GM12872 (cell line): ENCODE measurements around the gene RALGPS1.

ENCODE experiments used
- TF ChIP-seq, protein P1 (sequence below): IDR thresholded peaks from 3 replicates; pipeline ENCODE4 v1.5.1; 2011; ENCODE audit warnings: low read depth, mild to moderate bottlenecking, low read length, moderate library complexity; ENCODE audit not compliant: insufficient read depth

The RALGPS1 gene

DNA sequence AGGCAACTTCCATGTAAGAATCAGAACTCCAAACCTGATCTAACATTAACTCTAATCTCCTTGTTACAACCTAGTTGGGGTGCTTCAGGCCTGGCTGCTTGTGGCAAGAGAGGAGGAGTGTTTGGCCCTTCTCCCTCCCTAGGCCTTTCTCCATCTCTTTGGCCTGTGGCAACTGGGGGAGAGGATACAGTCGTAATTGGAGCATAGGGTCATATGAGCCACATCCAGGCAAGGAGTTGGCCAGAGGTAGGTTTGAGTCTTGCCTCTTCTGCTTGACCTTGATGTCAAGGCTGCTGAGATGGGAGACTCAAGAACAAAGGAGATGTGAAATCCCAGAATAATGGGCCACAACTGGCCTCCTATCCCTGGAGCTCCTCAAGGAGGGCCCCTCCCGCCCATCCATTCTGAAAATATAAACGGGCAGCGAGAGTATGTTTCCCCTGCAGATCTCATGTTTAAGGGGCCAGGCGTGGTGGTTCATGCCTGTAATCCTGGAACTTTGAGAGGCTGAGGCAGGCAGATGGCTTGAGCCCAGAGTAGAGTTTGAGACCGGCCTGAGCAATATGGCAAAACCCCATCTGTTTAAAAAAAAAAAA is 267.1 kb downstream of the RALGPS1 start:
- TF ChIP-seq, protein P1, sequence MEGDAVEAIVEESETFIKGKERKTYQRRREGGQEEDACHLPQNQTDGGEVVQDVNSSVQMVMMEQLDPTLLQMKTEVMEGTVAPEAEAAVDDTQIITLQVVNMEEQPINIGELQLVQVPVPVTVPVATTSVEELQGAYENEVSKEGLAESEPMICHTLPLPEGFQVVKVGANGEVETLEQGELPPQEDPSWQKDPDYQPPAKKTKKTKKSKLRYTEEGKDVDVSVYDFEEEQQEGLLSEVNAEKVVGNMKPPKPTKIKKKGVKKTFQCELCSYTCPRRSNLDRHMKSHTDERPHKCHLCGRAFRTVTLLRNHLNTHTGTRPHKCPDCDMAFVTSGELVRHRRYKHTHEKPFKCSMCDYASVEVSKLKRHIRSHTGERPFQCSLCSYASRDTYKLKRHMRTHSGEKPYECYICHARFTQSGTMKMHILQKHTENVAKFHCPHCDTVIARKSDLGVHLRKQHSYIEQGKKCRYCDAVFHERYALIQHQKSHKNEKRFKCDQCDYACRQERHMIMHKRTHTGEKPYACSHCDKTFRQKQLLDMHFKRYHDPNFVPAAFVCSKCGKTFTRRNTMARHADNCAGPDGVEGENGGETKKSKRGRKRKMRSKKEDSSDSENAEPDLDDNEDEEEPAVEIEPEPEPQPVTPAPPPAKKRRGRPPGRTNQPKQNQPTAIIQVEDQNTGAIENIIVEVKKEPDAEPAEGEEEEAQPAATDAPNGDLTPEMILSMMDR: no peak

DNA sequence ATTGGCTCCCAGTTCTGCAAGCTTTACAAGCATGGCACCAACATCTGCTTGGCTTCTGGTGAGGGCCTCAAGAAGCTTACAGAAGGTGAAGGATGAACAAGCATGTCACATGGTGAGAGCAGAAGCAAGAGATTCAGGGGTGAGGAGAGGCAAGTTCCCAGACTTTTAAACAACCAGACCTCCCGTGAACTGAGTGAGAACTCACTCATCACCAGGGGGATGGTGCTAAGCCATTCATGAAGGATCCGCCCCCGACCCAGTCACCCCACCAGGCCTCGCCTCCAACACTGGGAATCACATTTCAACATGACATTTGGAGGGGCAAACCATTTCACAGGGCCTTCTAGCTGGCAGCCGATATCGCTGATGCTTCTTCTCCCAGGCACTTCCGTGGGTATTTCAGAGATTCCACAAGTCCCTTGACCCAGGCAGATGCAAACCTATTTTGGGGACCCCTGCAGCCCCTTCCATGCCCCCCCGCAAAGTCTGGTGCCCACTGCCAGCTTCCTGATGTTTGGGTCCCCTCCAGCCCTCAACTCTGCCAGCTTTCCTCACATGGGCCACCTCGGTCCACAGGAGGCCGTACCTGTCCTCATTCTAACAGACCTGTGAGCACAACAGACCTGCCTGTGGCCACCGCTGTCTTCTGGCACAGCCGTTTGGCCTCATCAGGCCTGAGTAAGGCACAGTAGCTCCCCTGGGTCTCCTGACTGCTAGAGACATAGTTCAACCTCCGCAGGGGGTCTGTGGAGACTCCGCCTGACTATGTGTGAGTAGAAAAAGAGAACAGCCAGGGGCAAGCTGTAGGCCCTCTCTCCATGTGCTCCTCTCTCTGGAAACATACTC is 268.5 kb downstream of the RALGPS1 start:
- TF ChIP-seq, protein P1: no peak

DNA sequence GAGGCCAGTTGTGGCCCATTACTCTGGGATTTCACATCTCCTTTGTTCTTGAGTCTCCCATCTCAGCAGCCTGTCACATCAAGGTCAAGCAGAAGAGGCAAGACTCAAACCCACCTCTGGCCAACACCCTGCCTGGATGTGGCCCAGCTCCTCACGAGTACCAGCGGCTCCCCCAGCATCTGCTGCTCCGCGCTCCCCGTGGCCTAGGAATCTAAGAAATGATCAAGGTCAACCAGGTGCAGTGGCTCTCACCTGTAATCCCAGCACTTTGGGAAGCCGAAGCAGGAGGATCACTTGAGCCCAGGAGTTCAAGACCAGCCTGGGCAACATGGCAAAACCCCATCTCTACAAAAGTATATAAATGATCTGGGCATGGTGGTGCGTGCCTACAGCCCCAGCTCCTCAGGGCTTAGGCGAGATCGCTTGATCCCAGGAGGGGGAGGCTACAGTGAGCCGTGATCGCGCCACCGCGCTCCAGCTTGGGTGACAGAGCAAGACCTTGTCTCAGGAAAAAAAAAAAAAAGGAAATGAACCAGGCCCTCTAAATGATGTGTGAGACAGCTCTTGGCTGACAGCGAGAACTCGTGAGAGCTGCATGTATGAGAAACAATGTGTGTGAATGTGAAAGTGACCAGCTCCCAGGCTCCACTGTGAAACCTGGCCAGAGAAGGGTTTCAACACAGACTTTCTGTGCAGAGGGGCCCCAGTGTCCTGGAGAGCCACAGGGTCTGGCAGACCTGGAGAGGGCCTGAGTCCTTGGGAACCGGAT is 269.4 kb downstream of the RALGPS1 start:
- TF ChIP-seq, protein P1: no peak

DNA sequence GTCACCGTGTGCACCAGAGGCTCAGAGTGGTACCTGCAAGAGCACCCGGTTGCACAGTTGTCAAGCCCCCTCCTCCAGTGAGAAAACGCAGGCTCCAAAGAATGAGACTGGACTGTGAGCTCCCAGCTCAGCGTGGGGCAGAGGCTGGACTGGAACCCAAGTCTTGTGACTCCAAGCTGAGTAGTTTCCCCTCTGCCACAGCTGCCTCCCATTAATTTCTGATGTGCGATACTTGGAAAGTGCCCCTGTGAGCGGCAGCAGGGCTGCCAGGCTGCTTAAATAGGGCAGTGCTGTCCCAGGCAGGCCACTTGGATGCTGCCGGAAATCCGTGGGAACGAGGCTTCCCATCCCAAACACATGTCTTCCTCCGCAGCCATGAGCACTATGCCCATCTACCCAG is 270.1 kb downstream of the RALGPS1 start:
- TF ChIP-seq, protein P1: no peak

DNA sequence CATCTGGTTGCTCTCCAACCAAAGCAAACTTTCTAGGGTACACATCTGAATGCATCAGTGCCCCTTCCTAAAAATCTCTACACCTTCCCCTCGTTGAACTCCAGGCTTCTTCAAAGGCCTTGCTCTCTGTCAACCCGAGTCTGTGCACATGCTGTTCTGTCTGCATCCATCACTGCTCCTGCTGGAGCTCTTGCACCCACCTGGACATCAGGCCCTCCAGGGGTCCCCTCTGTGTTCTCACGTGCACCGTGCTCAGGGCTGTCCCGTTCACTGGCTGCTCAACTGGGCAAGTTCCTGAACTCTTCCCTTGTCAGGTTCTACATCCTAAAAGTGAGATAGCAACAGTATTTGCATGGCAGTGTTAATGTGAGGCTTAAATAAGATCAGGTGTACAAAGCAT is 270.6 kb downstream of the RALGPS1 start:
- TF ChIP-seq, protein P1: no peak

DNA sequence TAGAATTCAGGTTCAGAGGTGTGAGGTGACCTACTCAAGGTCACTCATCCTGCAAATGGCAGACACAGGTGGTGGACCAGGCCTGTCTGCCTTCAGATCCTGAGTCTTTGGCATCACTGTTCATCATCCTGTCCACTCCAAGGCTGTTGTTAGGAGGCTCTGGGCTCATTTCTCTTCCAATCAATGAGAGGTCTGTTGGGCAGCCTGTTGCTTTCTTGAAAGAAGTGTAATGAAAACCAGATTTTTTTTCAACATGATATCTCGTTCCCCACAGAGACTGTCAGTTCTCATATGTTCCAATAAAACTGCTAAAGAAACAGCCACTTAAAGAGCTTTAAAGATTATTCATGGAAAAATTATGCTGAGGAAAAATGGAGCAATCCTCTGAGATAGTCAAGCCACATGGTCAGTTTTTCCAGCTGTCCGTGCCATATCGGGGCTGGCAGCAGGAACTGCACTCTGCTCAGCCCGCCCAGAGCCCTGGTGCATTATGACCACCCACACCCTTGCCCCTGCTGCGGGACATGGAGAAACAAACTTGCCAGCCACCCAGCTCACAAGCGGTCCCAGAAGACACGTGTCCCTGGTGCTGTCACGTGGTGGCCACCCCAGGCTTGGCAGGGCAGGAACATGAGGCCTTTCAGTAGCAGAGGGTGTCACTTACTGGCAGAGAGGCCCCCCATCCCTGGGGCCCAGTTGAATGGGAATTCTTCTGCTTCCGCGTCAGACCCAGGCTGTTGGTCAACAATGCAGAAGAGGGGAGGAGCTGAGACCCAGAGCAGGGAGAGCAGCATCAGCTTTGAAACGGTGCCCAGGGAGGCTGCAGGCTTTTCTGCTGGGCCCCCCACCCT is 271.6 kb downstream of the RALGPS1 start:
- TF ChIP-seq, protein P1: no peak
